HG02798 (cell line): Measurements from ENCODE around the gene NTHL1.
"Not testable (repeated sequence)": the region's sequence is repeated elsewhere in the genome, so short reads cannot be mapped to it uniquely, and the experiment has no call there.

ENCODE experiments used
- ATAC-seq: cut with Tn5 transposase; IDR thresholded peaks from one replicate; pipeline ENCODE4 v1.9.1; 2021; ENCODE audit warnings: mild to moderate bottlenecking; ENCODE audit not compliant: unreplicated experiment, poor library complexity

NTHL1 gene

GRCh38 chr16:2043667-2044451 is 3.8 kb downstream of the NTHL1 start:
- ATAC-seq = no peak

DNA sequence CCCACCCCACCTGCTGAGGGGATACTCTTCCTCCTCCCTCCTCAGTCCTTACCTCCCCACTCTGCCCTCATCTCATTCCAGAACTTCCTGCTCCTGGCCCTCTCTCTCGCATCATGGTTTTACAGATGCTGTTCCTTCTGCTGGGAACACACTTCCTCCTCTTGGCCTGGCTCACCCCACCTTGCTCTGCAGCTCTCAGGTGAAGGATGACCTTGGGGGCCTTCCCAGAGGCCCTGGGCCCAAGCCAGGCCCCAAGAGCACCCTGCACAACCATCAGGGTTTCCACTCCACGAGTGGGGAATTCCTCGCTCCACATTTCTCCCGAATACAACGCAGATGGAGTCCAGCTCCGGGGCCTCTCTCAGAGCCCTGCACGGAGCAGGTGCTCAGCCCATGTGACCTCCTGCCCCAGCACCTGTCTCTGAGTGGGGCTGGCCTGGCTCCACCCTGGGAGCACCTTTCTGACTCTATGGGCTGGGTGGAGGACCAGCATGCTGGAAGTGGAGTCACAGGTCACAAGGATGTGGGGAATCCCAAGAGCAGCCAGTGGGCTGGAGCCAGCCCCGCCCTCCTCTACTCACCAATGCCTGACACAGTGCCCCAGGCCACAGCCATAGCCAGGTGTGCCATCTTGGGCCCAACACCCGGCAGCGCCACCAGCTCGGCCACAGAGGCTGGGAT is 4.5 kb downstream of the NTHL1 start:
- no peak for ATAC-seq

GRCh38 chr16:2042171-2042985 is 5.3 kb downstream of the NTHL1 start:
- ATAC-seq = no peak

DNA sequence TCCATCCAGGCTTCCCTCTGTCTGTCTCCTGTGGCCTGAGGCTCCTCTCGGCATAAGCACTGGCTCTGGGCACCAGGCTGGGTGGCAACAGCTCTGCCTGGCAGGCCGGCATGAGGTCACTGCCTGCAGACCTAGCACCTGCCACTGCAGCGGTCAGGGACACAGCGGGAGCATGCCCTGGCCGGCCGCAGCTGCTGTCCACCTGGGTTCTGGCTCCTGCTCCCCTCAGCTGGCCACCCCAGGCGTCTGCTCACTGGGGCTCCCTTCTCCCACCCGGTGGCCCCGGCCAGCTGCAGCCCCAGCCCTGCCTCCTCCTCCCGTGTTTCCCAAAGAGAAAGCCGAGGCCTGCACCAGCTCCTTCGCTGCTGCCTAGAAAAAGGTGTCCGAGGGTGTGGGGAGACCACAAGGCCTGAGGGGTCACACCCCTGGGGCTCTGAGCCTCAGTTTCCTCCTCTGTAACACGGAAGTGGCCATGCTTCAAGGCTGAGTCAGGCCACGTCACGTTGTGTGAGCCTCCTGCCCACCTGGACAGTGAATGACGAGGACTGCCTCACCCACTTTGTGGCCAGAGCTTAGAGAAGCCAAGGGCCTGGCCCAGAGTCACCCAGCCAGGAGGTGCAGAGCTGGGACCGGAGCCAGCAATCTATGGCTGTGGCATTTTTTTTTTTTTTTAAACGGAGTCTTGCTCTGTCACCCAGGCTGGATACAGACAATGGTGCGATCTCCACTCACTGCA is 6.7 kb downstream of the NTHL1 start:
- no peak for ATAC-seq

DNA sequence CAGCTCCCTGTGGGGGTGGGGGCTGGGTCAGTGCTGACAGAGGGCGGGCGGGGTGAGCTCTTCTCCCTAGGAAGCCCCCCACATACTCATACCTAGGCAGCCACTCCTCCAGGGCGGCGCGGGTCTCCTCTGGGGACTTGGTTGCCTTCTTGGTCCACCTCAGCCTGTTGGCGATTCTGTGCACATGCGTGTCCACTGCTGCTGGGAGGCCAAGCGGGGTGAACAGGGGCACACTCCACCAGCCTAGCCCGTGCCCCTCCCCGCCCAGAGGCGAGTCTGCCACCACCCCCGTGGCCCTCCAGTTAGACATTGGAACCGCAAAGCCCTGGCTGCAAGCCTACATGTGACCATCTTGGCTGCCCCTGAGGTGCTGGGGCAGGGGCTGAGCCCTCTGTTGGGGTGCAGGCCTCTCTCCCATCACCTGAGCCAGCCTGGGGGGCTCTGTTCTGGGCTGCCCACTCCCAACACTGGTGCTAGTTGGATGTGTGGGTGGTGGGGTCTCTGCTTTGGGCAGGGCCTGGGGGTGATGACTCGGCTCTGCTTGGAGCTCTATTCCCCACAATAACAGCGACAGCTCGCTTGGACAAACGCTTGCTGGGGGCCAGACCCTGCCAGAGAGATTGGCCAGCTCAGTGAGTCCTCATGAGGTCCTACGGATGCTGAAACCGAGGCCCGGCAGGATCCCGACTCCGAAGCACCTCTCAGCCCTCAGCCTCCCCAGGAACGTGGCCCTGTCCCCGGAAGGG is 7.4 kb downstream of the NTHL1 start:
- ATAC-seq = no peak

GRCh38 chr16:2039274-2040031 is 8.2 kb downstream of the NTHL1 start:
- no peak for ATAC-seq

- ATAC-seq = no peak
These were observed 9.0 kb downstream of the NTHL1 start for GRCh38 chr16:2038382-2039231.

- ATAC-seq = no peak
These were observed 9.8 kb downstream of the NTHL1 start for GRCh38 chr16:2037647-2038381.

DNA sequence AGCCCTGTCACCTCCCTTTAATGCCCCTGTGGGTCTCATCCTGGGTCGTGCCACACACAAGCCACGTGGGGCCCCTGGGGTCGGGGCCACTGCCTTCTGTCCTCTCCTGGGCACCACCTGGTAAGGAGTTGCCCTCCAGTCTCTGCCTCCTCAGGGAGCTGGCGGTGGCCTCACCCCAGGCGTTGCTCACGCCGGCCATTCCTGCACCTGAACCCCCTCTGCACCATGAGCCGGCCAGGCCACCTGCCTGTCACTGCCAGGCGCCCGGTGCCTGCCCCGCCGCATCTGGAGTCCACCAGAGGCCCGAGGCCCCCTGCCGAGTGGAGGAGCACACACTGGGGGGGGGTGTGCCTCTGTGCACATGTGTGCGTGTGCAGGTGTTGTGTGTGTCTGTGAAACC is 10.5 kb downstream of the NTHL1 start:
- no peak for ATAC-seq

DNA sequence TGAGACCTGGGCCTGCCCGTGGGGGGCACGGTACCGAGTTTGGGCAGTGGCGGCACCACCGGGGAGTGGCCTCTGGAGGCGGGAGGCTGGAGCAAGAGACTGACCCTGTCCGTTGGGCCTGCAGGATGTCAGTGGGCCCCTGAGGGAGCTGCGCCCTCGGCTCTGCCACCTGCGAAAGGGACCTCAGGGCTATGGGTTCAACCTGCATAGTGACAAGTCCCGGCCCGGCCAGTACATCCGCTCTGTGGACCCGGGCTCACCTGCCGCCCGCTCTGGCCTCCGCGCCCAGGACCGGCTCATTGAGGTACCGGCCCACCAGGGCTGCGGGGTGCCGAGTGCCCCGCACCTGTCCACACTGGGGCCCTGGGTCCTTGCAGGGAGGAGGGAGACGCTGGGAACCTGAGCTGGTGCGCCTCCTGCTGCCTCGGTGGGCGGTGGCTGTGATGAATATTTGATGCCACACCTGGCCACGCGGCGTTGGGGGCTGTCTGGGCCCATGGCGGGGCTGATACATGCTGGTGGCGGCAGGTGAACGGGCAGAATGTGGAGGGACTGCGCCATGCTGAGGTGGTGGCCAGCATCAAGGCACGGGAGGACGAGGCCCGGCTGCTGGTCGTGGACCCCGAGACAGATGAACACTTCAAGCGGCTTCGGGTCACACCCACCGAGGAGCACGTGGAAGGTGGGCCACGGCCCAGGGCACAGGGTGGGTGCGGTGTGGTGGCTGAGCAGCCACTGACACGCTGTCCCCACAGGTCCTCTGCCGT is 11.3 kb downstream of the NTHL1 start:
- ATAC-seq = no peak

DNA sequence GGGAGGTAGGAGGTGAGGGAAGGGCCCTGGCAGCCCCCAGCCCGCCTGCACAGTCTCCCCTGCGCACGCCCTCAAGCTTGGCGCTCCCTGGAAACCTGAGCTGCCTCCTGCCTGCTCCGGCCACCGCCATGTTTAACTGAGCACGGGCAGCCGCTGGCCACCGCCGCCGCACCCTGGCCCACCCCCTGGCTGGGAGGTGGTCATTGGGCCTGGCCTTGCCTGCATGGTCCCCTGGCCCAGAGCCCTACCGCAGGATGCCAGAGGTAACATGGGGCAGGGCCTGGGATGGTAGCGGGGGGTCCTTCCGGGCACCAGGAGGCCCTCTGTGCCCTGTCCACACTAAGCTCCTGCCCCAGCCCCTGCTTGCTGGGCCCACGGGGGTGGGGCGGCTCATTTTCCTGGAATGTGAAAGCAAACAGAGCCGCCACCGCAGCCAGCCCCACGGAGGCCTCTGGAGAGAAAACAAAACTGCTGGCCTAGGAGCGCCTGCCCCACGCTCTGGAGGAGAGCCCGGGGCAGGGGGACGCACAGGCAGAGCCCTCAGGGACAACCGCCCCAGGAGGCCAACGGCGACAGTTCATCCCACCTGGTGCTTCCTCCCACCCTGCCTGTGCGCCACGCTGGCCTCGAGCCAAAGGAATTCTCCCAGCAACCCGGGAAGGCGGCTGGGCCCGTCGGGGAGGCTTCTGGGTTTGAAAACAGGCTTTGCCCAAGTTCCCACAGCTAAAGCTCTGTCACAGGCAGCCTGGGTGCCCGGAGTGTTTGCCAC is 12.0 kb downstream of the NTHL1 start:
- ATAC-seq = no peak

- no peak for ATAC-seq
These were observed 12.8 kb downstream of the NTHL1 start for GRCh38 chr16:2034696-2035430.

DNA sequence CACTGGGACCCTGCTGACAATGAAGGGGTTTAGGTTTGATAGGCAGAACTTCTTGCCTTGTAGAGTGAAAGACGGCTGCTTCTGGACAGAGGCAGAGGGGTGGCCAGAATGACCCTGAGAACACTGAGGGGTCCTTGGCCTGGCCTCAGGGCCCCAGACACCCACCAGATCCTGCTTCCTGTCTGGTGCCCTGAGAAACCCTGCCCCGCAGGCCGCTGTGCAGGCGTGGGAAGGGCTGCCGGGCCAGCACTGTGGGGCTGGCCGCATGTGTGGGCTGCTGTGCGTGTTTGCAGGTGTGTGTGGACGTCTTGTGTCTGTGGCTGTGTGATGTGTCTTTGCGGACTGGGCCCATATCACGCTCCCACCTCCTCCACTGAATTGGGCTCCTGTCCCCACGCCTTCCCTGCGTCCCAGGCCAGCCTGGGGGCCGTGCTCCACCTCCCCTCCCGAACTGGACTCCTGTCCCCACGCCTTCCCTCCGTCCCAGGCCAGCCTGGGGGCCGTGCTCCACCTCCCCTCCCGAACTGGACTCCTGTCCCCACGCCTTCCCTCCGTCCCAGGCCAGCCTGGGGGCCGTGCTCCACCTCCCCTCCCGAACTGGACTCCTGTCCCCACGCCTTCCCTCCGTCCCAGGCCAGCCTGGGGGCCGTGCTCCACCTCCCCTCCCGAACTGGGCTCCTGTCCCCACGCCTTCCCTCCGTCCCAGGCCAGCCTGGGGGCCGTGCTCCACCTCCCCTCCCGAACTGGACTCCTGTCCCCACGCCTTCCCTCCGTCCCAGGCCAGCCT is 13.5 kb downstream of the NTHL1 start:
- not testable (repeated sequence) for ATAC-seq

GRCh38 chr16:2033057-2033908 is 14.4 kb downstream of the NTHL1 start:
- no peak for ATAC-seq
